Smooth muscle cell (in vitro differentiated cells): ENCODE measurements around the gene SLC15A4. TPM values are rescaled to one million over a fixed set of nuclear protein-coding genes. Genes with fewer than 3 reads are reported as not detected.

Experiments
- DNase-seq: peaks from one replicate; lab custom pipeline; 2025; ENCODE audit not compliant: unreplicated experiment; lab: John Stamatoyannopoulos, UW
- H2AFZ ChIP-seq: fragments of 200-600 bp; sonication (generic); 2 replicates; pipeline ENCODE4 v1.6.0; 2016; ENCODE audit warnings: antibody characterized with exemption, low read depth, mild to moderate bottlenecking
- H3F3A ChIP-seq: fragments of 200-600 bp; sonication (generic); 2 replicates; pipeline ENCODE4 v1.6.0; 2017; ENCODE audit warnings: antibody characterized with exemption, low read depth
- H3K27ac ChIP-seq: fragments of 200-600 bp; sonication (generic); 2 replicates; pipeline ENCODE4 v1.5.1; 2016; ENCODE audit warnings: low read depth, mild to moderate bottlenecking
- H3K27me3 ChIP-seq: fragments of 200-600 bp; sonication (generic); 2 replicates; pipeline ENCODE4 v1.6.1; 2016; ENCODE audit warnings: low read depth, mild to moderate bottlenecking
- H3K36me3 ChIP-seq: fragments of 200-600 bp; sonication (generic); 2 replicates; pipeline ENCODE4 v1.5.1; 2016; ENCODE audit warnings: low read depth
- H3K4me1 ChIP-seq: fragments of 200-600 bp; sonication (generic); 2 replicates; pipeline ENCODE4 v1.5.1; 2016; ENCODE audit warnings: low read depth
- H3K4me2 ChIP-seq: fragments of 200-600 bp; sonication (generic); 2 replicates; pipeline ENCODE4 v1.6.0; 2016; ENCODE audit warnings: mild to moderate bottlenecking
- H3K4me3 ChIP-seq: fragments of 200-600 bp; sonication (generic); 2 replicates; pipeline ENCODE4 v1.5.1; 2016; ENCODE audit warnings: mild to moderate bottlenecking
- H3K79me2 ChIP-seq: fragments of 200-600 bp; sonication (generic); 2 replicates; pipeline ENCODE4 v1.6.0; 2016; ENCODE audit warnings: low read depth, mild to moderate bottlenecking
- H3K9ac ChIP-seq: fragments of 200-600 bp; sonication (generic); 2 replicates; pipeline ENCODE4 v1.6.0; 2016; ENCODE audit warnings: low read depth
- H3K9me3 ChIP-seq: fragments of 200-600 bp; sonication (generic); replicated peaks from 2 replicates; pipeline ENCODE4 v1.5.1; 2016; ENCODE audit warnings: low read depth
- H4K20me1 ChIP-seq: fragments of 200-600 bp; sonication (generic); 2 replicates; pipeline ENCODE4 v1.6.0; 2016; ENCODE audit warnings: low read depth
- WGBS: methylation state at CpG from one replicate; pipeline ENCODE4 v1.1.7; 2016; ENCODE audit warnings: low lambda C conversion rate; 5-methylcytosine and 5-hydroxymethylcytosine counted together
- polyA plus RNA-seq: library from polyadenylated mRNA; unstranded; fragments of >200 nt; fragmentation: Nextera tagmentation; extraction: Ambion mirVana; gene quantifications from 2 replicates; pipeline ENCODE4 v1.2.1, GENCODE V29; 2016
- total RNA-seq: library from RNA; depleted of rRNA; stranded (reverse); fragments of >200 nt; gene quantifications from 2 replicates; pipeline ENCODE4 v1.2.3, GENCODE V29; 2014
- TF ChIP-seq, protein P1 (sequence below): fragments of 200-600 bp; sonication (generic); IDR thresholded peaks from 2 replicates; pipeline ENCODE4 v1.5.1; 2017; ENCODE audit warnings: borderline replicate concordance, mild to moderate bottlenecking, antibody characterized with exemption; ENCODE audit not compliant: insufficient read depth, poor library complexity, severe bottlenecking

SLC15A4 gene
- total and polyA plus RNA-seq, 2 experiments from 2014 or later, result 35.0 to 37.3 TPM

DNA sequence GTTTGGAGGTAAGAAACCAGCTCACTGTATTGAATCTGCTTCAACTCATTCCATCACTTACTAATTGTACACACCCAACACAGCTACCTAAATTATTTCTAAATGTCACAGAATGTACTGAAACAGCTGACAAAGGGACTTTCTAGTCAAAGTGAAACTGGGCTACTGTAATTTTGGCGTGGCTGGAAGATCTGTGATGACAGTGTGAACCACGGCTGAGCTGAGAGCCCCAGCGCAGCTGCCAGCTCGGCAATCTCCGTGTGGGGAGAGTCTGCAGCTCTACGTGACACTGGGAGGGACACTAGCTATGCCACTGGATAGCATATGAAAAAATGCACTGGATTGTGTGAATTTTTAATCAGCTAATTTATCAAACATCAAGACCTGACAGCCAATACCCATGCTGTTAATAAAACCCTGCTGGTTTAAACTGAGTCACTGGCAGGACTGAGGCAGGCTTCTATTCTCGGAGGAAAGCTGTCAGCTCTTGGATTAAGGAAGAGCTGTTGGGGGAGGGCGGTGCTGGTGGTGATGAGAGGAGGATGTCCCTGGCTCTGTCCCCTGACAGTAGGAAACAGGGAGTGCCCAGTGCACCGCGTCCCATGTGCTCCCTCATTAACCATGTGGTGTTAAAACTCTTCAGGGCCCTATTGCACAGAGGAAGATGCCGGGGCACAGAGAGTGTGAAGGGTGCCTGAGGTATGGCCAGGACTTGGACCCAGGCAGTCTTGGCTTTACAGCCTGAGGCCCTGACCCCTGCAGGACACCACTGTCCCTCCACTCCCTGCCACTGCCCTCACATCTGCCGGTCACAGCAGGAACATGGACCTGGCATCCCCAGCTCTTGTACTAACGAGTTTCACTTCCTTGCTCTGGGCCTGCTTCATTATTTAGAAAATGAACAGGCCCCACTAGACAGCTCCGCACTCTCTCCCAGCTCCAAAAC is 13.3 kb downstream of the SLC15A4 start:
- Histone ChIP-seq H3K4me3 (no peak overlapping the region), H3K9me3 (no peaks in the 10 kb centered on the region), H2AFZ (no peak overlapping the region), H3F3A (no peaks in the 10 kb centered on the region), H3K27me3 (no peaks in the 10 kb centered on the region), H3K36me3 (peaks cover 15% of the 10 kb centered on the region), H3K4me1 (peaks cover 10% of the 10 kb centered on the region), H3K79me2 (peaks cover 44% of the 10 kb centered on the region), H3K9ac (no peak overlapping the region), H3K4me2 (peak overlapping the region; percentile 17), H4K20me1 (peaks cover 82% of the 10 kb centered on the region), H3K27ac (peak overlapping the region; percentile 14)
- DNase-seq, result no peak
- 64% methylated on average over 14 of the region's 14 CpGs for WGBS
- TF ChIP-seq, protein P1, sequence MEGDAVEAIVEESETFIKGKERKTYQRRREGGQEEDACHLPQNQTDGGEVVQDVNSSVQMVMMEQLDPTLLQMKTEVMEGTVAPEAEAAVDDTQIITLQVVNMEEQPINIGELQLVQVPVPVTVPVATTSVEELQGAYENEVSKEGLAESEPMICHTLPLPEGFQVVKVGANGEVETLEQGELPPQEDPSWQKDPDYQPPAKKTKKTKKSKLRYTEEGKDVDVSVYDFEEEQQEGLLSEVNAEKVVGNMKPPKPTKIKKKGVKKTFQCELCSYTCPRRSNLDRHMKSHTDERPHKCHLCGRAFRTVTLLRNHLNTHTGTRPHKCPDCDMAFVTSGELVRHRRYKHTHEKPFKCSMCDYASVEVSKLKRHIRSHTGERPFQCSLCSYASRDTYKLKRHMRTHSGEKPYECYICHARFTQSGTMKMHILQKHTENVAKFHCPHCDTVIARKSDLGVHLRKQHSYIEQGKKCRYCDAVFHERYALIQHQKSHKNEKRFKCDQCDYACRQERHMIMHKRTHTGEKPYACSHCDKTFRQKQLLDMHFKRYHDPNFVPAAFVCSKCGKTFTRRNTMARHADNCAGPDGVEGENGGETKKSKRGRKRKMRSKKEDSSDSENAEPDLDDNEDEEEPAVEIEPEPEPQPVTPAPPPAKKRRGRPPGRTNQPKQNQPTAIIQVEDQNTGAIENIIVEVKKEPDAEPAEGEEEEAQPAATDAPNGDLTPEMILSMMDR, result no peak

DNA sequence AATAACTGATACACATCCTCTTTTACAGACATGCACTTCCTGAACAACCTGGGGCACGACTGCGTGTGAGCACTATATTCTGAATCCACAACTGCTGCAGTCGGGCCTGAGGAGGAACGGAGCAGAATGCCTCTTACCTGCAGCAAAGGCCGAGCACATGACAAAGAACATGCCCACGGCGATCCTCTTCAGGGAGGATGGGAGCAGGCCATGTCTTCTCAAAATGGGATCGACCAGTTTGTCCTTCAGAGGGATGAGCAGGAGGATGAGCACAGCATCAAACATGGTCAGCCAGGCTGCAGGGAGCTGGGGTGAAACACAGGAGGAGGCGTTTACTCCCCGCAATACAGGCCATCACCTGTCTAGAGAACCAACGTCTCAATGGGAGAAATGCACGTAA is 15.1 kb downstream of the SLC15A4 start:
- Histone ChIP-seq H3K27me3 (no peaks in the 10 kb centered on the region), H3K4me2 (no peak overlapping the region), H3K36me3 (peaks cover 20% of the 10 kb centered on the region), H4K20me1 (peaks cover 72% of the 10 kb centered on the region), H3K27ac (no peak overlapping the region), H3F3A (no peaks in the 10 kb centered on the region), H3K4me3 (no peak overlapping the region), H2AFZ (no peak overlapping the region), H3K9ac (no peak overlapping the region), H3K79me2 (peaks cover 36% of the 10 kb centered on the region), H3K9me3 (no peaks in the 10 kb centered on the region), H3K4me1 (peaks cover 10% of the 10 kb centered on the region)
- DNase-seq, result no peak
- TF ChIP-seq, protein P1, result no peak
- WGBS, result 93% methylated on average over 12 of the region's 12 CpGs

DNA sequence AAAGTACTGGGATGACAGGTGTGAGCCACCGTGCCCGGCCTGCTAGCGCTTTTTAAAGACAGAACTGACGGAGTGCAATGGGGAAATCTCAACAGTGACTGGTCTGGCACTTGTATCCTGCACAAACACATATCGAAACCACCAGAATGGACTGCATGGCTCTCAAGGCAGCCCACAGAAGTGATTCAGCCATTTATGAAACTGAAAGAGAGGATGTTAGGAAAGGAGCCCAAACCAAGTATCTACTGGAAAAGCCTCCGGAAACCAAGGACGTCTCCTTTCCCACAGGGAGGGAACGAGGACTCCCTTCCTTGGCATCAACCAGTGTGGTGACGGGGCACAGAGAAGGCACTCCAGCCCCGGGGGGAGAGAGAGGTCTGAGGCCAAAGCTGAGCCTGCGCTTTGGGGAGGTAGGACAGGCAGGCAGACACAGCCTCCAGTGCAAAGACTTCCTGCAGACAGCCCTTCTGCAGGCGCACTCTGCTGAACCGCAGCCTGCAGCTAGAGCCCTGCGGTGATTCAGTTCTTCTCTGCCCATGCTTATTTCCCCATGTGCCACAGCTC is 16.5 kb downstream of the SLC15A4 start:
- no peak overlapping the region for H3K27ac ChIP-seq
- H3K4me1 ChIP-seq, result peaks cover 10% of the 10 kb centered on the region
- no peak overlapping the region for H3K4me2 ChIP-seq
- no peaks in the 10 kb centered on the region for H3K27me3 ChIP-seq
- H3F3A ChIP-seq, result no peaks in the 10 kb centered on the region
- no peak overlapping the region for H3K9ac ChIP-seq
- peaks cover 37% of the 10 kb centered on the region for H3K79me2 ChIP-seq
- no peak overlapping the region for H2AFZ ChIP-seq
- H3K36me3 ChIP-seq, result peaks cover 20% of the 10 kb centered on the region
- H4K20me1 ChIP-seq, result peaks cover 73% of the 10 kb centered on the region
- WGBS, result 97% methylated on average over 14 of the region's 14 CpGs
- TF ChIP-seq, protein P1, result no peak
- no peak for DNase-seq
- H3K4me3 ChIP-seq, result no peak overlapping the region
- H3K9me3 ChIP-seq, result no peaks in the 10 kb centered on the region
